Measurements from ENCODE around the gene TAAR5.

TAAR5 gene

DNA sequence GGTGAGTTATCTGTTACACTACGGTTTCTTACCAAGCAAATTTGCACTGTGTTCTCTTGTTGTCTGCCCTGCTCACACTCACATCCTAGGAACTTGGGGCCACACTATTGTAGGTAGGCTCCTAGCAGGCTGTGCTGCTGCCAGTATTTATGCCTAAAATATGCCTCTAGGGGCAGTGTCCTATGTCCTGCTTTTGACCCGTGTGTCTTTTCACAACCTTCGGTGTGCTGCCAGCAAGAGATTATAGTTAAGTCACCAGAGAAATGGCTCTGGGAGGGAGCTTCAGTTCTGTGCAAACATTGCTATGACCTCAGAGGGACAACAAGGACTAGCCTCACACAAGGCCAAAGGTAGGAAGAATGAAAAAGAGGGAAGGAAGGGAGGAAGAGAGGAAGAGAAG, 8.9 kb upstream of the TAAR5 start:
- in situ Hi-C loops (cut with MboI; ENCODE audit: low sequenced_read_pairs, unreplicated experiment), result no loop called here
- no peak for DNase-seq (ENCODE audit: low spot score)
- TF ChIP-seq CTCF (IDR thresholded peaks at IDR 0.05; ENCODE audit: borderline replicate concordance, control extremely low read depth, extremely low read depth, insufficient read depth, missing control alignments), result peak; percentile 15

GRCh38 chr6:132596201-132596600, 6.7 kb upstream of the TAAR5 start:
- no peak for TF ChIP-seq CTCF (IDR thresholded peaks at IDR 0.05; ENCODE audit: borderline replicate concordance, control extremely low read depth, extremely low read depth, insufficient read depth, missing control alignments)
- in situ Hi-C loops (cut with MboI; ENCODE audit: low sequenced_read_pairs, unreplicated experiment), result no loop called here
- no peak for DNase-seq (ENCODE audit: low spot score)

DNA sequence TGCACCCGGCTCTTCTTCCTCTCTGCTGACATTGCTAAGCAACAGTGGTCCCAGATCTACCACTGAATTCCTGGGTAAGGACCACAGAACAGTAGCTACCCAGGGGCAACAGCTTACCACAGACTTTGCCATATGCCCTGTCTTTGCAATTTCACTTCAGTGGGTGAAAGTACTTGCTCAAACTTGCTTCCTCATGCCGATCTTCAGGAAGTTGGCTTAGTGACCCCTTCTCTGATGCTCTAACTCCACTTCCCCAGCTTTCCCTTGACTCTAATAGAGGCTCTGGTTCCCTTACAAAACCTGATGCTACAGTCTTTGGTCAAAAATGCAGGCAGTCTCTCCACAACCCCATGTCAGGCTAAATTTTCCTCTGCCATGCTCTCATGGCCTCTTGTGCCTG, 3.3 kb upstream of the TAAR5 start:
- no peak for TF ChIP-seq CTCF (IDR thresholded peaks at IDR 0.05; ENCODE audit: borderline replicate concordance, control extremely low read depth, extremely low read depth, insufficient read depth, missing control alignments)
- in situ Hi-C loops (cut with MboI; ENCODE audit: low sequenced_read_pairs, unreplicated experiment), result no loop called here
- DNase-seq (ENCODE audit: low spot score), result no peak

DNA sequence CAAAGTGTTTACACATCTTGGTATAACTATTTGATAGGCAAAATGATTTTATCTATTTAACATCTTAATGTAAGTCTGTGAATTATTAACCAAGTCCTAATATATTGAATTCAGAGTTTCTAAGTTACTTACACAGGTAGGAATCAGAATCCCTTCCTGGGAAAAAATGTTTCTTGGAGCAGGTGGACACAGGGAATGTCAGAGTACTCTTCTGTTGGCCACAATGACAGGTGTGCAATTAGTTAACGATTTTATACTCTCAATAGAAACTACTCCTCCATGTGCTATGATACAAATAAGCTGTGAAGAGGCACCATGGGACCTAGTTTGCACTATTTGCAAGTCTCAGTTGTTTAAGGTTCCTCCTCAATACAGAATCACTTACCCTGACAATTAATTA, 821 bp upstream of the TAAR5 start:
- in situ Hi-C loops (cut with MboI; ENCODE audit: low sequenced_read_pairs, unreplicated experiment), result no loop called here
- DNase-seq (ENCODE audit: low spot score), result no peak
- TF ChIP-seq CTCF (IDR thresholded peaks at IDR 0.05; ENCODE audit: borderline replicate concordance, control extremely low read depth, extremely low read depth, insufficient read depth, missing control alignments), result no peak

DNA sequence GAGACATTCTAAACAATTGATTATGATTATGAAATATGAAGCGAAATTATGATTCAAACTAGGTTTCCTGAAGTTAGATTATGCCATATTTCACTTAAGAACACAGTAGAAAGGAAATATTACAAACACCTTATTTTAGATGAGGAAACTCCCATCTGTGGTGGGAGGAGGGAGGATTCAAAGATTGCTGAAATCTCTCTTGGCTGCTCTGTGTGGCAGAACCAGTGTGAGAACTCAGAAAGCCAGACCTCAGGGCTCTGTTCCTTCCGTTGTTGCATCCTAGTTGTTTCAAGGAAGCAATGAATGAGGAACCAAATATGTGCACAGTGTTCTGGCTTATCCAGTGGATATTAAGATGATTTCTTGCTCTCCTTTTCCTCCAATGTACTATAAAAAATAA, 2.1 kb downstream of the TAAR5 start:
- no peak for TF ChIP-seq CTCF (IDR thresholded peaks at IDR 0.05; ENCODE audit: borderline replicate concordance, control extremely low read depth, extremely low read depth, insufficient read depth, missing control alignments)
- in situ Hi-C loops (cut with MboI; ENCODE audit: low sequenced_read_pairs, unreplicated experiment), result no loop called here
- DNase-seq (ENCODE audit: low spot score), result no peak

DNA sequence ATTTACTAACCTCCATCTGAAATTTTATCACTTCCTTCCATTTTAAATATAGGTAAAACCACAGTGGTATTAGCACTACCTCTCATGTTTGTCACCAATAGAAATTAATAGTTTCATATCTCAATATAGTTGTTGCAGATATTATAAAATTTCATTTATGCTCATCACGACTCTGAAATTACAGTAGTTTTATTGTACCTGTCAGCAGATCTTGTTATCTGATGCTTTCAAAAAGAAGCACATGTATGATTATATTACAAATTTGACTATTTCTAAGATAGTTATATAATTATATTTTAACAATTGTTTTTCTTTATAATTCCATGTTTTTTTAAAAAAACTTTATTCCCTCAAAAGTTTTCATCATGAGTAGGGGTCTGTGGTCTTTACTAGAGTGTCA, 4.8 kb downstream of the TAAR5 start:
- in situ Hi-C loops (cut with MboI; ENCODE audit: low sequenced_read_pairs, unreplicated experiment), result no loop called here
- DNase-seq (ENCODE audit: low spot score), result no peak
- no peak for TF ChIP-seq CTCF (IDR thresholded peaks at IDR 0.05; ENCODE audit: borderline replicate concordance, control extremely low read depth, extremely low read depth, insufficient read depth, missing control alignments)

DNA sequence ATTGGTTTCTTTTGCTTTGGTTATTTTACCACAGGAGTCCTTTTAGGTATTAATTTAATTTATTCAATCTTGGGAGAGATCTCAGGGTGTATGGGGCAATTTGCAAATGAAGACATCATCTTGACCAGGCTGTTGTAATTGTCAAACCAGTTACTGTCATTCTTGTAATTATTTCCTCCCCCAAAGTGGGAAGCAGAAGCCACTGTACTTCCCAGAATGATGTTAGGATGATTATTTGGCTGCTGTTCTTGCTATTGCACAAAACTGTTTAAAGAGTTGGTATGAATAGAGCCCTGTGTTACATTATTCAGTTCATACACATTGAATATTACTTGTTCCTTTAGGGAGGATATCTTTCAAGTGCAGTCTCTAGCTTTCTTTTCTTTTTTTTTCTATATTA, 17.8 kb downstream of the TAAR5 start:
- in situ Hi-C loops (cut with MboI; ENCODE audit: low sequenced_read_pairs, unreplicated experiment), result no loop called here
- TF ChIP-seq CTCF (IDR thresholded peaks at IDR 0.05; ENCODE audit: borderline replicate concordance, control extremely low read depth, extremely low read depth, insufficient read depth, missing control alignments), result no peak
- no peak for DNase-seq (ENCODE audit: low spot score)
